Right ventricle myocardium inferior (tissue), 1 donor: ENCODE results near the gene ATP11A. TPM values are rescaled to one million over a fixed set of nuclear protein-coding genes. Genes with fewer than 3 reads are reported as not detected.
"Not testable (repeated sequence)": the region's sequence is repeated elsewhere in the genome, so short reads cannot be mapped to it uniquely, and the experiment has no call there.

Experiments used
- ATAC-seq: fragments of 200-7000 bp; cut with Tn5 transposase; one replicate; pipeline ENCODE4 v1.9.1; 2020; ENCODE audit warnings: mild to moderate bottlenecking, moderate library complexity
- DNase-seq: peaks from one replicate; pipeline ENCODE4 v3.0.0; 2021; ENCODE audit errors: missing footprints
- intact Hi-C: fragments of 100-400 bp; cut with DNase I; formaldehyde crosslinking; loops from one replicate; pipeline ENCODE4 v1.11.0; 2022
- total RNA-seq: library from RNA; stranded (reverse); fragmentation: NEBNext Ultra II Directional; extraction: Animal tissue kit (Norgen Biotek cat#: 25700); gene quantifications from one replicate; pipeline ENCODE4 v1.2.1, GENCODE V29; 2021
- donor health status: DM: no; HTN: yes; CAD: no; lungs with severe emphysema.

ATP11A gene
- total RNA-seq, 1 donor from 2014 or later = 89.9 TPM

DNA sequence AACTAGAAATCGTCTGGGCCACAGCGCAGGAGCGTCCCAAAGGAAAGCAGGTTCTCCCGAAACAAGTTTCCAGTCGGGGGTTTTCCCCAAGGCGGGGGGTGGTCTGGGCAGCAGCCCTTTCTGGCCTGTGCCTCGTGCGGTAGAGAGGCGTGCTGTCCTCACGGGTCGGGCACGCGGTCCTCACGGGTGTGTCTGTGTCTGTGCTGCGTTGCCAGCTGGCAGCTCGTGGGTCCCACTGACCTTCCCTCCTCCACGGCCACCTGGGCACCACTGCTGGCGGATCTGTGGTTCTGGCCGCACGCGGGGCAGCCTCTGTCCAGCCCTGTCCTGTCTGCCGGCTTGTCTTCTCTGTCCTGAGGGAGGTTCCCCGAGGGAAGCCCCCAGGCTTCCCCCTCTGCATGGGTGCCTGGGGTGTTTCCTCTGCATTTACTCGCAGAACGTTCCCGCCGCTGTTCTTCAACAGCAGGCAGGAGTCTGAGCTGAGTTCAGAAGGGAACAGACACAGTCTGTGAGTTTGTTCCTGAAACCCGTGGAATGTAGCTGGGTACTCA is 181.0 kb downstream of the ATP11A start:
- ATAC-seq (no peak), DNase-seq (no peak)
- intact Hi-C loops = no loop called here

- intact Hi-C loops = no loop called here
- DNase-seq (no peak), ATAC-seq (no peak)
Observed at GRCh38 chr13:112871742-112872141, 181.9 kb downstream of the ATP11A start.

DNA sequence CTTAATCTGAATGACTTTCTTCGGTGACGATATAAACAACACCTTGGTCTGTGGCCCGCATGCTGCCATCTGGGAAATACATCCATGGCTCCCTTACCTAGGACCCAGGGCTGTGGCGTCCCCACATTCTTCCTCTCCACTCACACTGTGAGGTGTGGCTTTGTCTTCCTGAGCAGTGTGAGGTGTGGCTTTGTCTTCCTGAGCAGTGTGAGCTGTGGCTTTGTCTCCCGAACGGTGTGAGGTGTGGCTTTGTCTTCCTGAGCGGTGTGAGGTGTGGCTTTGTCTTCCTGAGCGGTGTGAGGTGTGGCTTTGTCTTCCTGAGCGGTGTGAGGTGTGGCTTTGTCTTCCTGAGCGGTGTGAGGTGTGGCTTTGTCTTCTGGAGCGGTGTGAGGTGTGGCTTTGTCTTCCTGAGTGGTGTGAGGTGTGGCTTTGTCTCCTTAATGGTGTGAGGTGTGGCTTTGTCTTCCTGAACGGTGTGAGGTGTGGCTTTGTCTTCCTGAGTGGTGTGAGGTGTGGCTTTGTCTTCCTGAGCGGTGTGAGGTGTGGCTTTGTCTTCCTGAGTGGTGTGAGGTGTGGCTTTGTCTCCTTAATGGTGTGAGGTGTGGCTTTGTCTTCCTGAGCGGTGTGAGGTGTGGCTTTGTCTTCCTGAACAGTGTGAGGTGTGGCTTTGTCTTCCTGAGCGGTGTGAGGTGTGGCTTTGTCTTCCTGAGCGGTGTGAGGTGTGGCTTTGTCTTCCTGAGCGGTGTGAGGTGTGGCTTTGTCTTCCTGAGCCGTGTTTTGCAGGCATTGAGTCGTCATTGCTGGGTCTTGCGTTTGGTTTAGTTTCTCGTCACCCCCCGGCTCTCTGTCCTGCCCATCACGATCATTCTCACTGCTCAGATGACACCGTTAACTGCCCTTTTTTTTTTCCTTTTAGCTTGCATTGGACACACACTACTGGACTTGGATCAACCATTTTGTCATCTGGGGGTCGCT is 183.1 kb downstream of the ATP11A start:
- ATAC-seq, intact Hi-C loops: not testable (repeated sequence)

GRCh38 chr13:112873851-112874750 is 184.3 kb downstream of the ATP11A start:
- DNase-seq = peak; percentile 92
- intact Hi-C loops = loop anchor here (1.0 to 2.0 kb wide), 2 partner anchors 184 to 233 kb away; partner anchors contain the start of gene ATP11A
- ATAC-seq = peak; percentile 84

More for the DNA sequence above, 183.1 kb downstream of the ATP11A start:
- not testable (repeated sequence) for DNase-seq

DNA sequence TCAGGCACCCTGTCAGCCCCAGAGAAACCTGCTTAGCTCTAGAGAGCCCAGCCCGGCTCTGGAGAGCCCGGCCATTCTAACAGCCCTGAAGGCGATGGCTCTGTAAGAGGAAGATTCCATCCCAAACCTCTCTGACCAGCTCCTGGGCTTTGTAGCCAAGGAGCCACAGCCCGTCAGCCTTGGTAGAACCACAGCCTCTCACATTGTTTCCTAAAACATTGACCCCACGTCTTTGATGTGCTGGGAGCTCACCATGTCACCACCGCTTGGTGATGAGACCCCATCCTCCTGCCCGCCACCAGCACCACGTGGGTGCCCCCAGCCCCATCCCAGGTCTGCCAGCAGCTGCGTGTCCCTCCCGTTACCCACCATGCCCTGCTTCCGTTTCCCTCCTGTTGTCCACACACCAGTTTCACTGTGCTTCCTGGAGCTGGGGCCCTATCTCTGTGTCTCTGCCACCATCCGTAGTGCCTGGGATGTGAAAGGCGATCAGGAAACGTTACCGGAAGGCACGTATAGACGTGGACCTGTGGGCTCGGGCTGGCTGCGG is 185.0 kb downstream of the ATP11A start:
- intact Hi-C loops = loop anchor here (1.0 to 2.0 kb wide), 2 partner anchors 185 to 234 kb away; partner anchors contain the start of gene ATP11A
- DNase-seq (no peak), ATAC-seq (no peak)

GRCh38 chr13:112875627-112876026 is 185.8 kb downstream of the ATP11A start:
- ATAC-seq = no peak
- no peak for DNase-seq
- intact Hi-C loops = loop anchor here (2.0 kb wide), 1 partner anchor 235 kb away; no protein-coding TSS in a partner anchor

- ATAC-seq = no peak
- no peak for DNase-seq
- intact Hi-C loops = no loop called here
Observed at GRCh38 chr13:112876305-112877000, 186.6 kb downstream of the ATP11A start.

DNA sequence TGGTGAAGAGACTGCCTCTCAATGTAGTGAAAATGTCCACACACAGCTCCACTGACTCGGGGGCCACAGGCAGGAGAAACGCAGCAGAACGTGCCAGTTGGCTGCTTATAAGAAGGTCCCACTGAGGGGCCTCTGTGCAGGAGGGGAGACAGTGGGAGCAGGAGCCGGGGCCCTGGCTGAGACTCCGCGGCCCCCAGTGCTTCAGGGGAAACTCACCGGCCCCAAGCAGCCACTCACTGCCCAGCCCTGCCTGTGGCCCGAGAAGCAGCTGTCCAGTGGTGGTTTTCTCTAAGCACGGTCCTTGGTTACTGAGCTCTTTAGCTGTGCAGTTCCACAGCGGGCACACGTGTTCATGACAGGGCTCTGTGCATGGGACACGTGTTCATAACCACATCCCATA is 187.2 kb downstream of the ATP11A start:
- intact Hi-C loops = no loop called here
- no peak for ATAC-seq
- no peak for DNase-seq

- ATAC-seq = no peak
- DNase-seq = no peak
- intact Hi-C loops = no loop called here
Observed at GRCh38 chr13:112877539-112877938, 187.7 kb downstream of the ATP11A start.

DNA sequence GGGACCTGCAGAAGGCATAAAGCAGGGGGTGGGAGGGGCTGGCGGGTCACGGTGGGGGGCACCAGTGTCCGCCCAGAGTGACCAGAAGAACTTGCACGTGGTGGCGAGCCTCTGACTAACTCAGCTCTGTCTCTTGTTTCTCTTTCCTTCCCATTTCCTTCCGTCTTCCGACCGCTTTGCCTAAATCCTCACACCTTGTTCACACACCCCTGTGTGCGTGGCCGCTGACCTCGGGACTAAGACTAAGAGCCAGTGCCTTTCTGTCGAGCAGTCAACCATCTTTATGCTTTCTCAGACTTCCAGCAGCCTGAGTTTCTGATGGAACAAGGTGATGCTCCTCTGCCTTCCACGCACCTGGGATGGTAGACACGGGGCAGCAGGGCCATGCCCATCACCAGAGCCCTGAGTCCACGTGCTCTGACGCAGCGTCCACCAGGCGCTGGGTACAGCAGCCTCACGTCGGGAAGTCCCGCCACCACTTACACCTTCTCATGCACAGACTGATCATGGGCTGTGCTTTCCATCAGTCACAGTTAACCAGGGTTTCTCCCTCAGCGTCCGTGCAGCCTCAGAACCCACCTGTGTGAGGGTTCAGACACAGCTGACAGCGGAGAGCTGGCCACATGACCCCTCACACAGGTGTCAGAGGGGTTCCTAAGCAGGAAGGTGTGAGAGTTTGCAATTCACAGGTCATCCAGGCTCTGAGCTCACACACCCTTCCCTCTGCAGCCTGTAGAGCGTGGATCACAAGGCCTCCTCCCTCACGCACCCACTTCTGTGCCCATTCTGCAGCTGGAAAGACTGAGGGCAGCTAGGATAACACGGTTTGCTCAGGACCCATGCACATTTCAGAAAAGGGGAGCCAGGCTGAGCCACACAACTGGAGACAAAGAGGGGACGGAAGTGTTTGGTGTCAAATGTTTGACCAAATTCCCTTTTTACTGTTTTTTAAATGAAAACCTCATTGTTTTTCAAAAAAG is 188.4 kb downstream of the ATP11A start:
- ATAC-seq = no peak
- no peak for DNase-seq
- intact Hi-C loops = no loop called here

DNA sequence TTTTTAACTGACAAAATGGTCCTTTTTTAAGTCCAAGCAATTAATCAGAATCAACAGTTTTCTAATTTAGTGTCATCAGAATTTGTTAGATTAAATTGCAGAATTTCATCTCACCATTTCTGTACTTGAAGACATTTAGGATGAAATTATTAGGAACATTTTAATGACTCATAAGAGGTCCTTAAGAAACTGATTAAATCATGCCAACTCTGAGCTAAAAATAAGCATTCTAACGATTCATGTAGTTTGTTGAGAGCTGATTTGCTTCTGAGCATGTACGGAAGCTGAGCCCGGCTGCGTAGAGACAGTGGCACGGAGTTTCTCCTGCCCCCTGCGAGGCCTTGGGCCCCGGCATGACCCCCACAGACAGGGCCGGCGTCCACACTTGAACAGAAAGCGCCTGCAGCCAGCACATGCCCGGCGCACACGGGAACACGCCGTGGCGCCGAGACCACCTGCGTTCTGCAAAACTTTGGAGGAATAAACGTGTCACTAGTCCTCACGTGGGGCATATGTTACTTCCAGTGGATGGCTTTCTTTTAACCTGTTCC is 189.5 kb downstream of the ATP11A start:
- no peak for DNase-seq
- intact Hi-C loops = no loop called here
- ATAC-seq = peak; percentile 52

- intact Hi-C loops = no loop called here
- no peak for DNase-seq
- no peak for ATAC-seq
Observed at GRCh38 chr13:112880221-112880641, 190.4 kb downstream of the ATP11A start.

- DNase-seq (no peak), ATAC-seq (no peak)
- intact Hi-C loops = no loop called here
Observed at GRCh38 chr13:112880976-112881540, 191.2 kb downstream of the ATP11A start.

- ATAC-seq (no peak), DNase-seq (no peak)
- intact Hi-C loops = no loop called here
Observed at GRCh38 chr13:112881656-112882554, 192.1 kb downstream of the ATP11A start.

DNA sequence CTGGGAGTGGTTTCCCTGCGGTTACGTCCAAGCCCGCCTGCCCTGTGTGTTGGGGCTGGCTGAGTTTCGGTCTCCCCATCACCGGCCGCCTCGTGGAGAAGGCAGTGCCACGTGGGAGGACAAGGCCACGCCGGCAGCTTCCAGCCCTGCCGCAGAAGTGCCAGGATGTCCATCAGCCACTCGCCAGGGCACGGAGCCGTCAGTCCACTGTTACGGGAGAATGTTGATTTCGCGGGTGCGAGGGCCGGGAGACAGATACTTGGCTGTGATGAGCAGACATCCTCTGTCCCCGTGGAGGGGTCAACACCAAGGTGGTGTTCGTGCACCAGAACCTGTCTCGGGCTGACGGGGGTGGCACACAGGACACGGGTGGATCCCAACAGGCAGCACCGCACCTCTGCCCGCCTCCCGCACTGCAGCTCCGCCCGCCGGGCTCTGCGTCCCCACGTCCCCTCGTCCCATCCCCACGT is 192.8 kb downstream of the ATP11A start:
- intact Hi-C loops = no loop called here
- DNase-seq (no peak), ATAC-seq (no peak)
